IMR-90 (cell line): ENCODE data around the gene ENPP3. TPM values are rescaled to one million over a fixed set of nuclear protein-coding genes. Genes with fewer than 3 reads are reported as not detected.

ENCODE experiments used
- ATAC-seq: fragments of 200-7000 bp; cut with Tn5 transposase; 2 replicates; pipeline ENCODE4 v1.9.1; 2020; ENCODE audit warnings: low read depth, mild to moderate bottlenecking, moderate library complexity
- BruUV-seq: library from RNA; stranded (reverse); fragments of 400-500 nt; replicated peaks from 2 replicates; lab custom pipeline; 2021; lab: Mats Ljungman, UMichigan
- CTCF ChIA-PET: fragments of 300-600 bp; formaldehyde crosslinking; extraction: SDS; loops from one replicate; lab custom pipeline; 2021; ENCODE audit warnings: antibody characterized with exemption; lab: Yijun Ruan, JAX
- POLR2A ChIA-PET: fragments of 300-600 bp; sonication (Branson Sonifier 250); formaldehyde crosslinking; loops from one replicate; lab custom pipeline; 2022; ENCODE audit warnings: antibody characterized with exemption; ENCODE audit not compliant: unreplicated experiment; lab: Charles Lee
- DNase-seq: peaks from one replicate; pipeline ENCODE4 v3.0.0; 2013
- H2AFZ ChIP-seq: replicated peaks from 2 replicates; pipeline ENCODE3; 2013; ENCODE audit warnings: low read length, mild to moderate bottlenecking; ENCODE audit not compliant: poor library complexity
- H2AK5ac ChIP-seq: 2 replicates; pipeline ENCODE4 v1.6.1; 2013; ENCODE audit warnings: low read depth, low read length, inconsistent platforms
- H2AK9ac ChIP-seq: replicated peaks from 2 replicates; pipeline ENCODE3; 2013; ENCODE audit warnings: mild to moderate bottlenecking, low read depth, low read length, moderate library complexity; ENCODE audit not compliant: poor library complexity
- H2BK120ac ChIP-seq: 2 replicates; pipeline ENCODE4 v1.6.1; 2013; ENCODE audit warnings: low read depth, low read length, inconsistent platforms
- H2BK15ac ChIP-seq: 3 replicates; pipeline ENCODE4 v1.6.1; 2013; ENCODE audit warnings: low read depth, low read length, inconsistent platforms
- H2BK20ac ChIP-seq: 2 replicates; pipeline ENCODE4 v1.6.1; 2013; ENCODE audit warnings: low read depth, mild to moderate bottlenecking, inconsistent platforms, low read length, moderate library complexity
- H2BK5ac ChIP-seq: 2 replicates; pipeline ENCODE4 v1.6.1; 2013; ENCODE audit warnings: mild to moderate bottlenecking, low read depth, low read length, inconsistent platforms; ENCODE audit not compliant: poor library complexity, severe bottlenecking
- H3K14ac ChIP-seq: replicated peaks from 2 replicates; pipeline ENCODE4 v1.6.1; 2013; ENCODE audit warnings: low read depth, low read length, inconsistent platforms
- H3K18ac ChIP-seq: 2 replicates; pipeline ENCODE4 v1.6.1; 2013; ENCODE audit warnings: low read depth, low read length, control low read depth
- H3K23ac ChIP-seq: 2 replicates; pipeline ENCODE4 v1.6.1; 2013; ENCODE audit warnings: low read depth, low read length, inconsistent platforms
- H3K27ac ChIP-seq: 2 replicates; pipeline ENCODE4 v1.5.1; 2013; ENCODE audit warnings: mild to moderate bottlenecking, control low read depth, low read length; ENCODE audit not compliant: insufficient read depth
- H3K27me3 ChIP-seq: 2 replicates; pipeline ENCODE4 v1.6.1; 2013; ENCODE audit warnings: low read length; ENCODE audit not compliant: control insufficient read depth, insufficient read depth
- H3K36me3 ChIP-seq: 2 replicates; pipeline ENCODE4 v1.6.1; 2013; ENCODE audit warnings: low read length, mixed read lengths; ENCODE audit not compliant: control insufficient read depth, insufficient read depth
- H3K4ac ChIP-seq: 2 replicates; pipeline ENCODE4 v1.6.1; 2013; ENCODE audit warnings: low read depth, low read length, inconsistent platforms
- H3K4me1 ChIP-seq: 2 replicates; pipeline ENCODE4 v1.6.1; 2013; ENCODE audit warnings: low read length, mixed read lengths; ENCODE audit not compliant: control insufficient read depth, insufficient read depth
- H3K4me2 ChIP-seq: 2 replicates; pipeline ENCODE4 v1.6.1; 2013; ENCODE audit warnings: low read depth, mild to moderate bottlenecking, control low read depth, low read length, moderate library complexity
- H3K4me3 ChIP-seq: 2 replicates; pipeline ENCODE4 v1.5.1; 2013; ENCODE audit warnings: low read depth, mild to moderate bottlenecking, control low read depth, low read length, moderate library complexity; ENCODE audit not compliant: insufficient read depth
- H3K56ac ChIP-seq: 2 replicates; pipeline ENCODE4 v1.6.1; 2013; ENCODE audit warnings: low read length, inconsistent platforms; ENCODE audit not compliant: insufficient read depth; ENCODE audit errors: extremely low read depth
- H3K79me1 ChIP-seq, 2 experiments: 2 replicates each; pipeline ENCODE4 v1.6.1; 2013; ENCODE audit warnings: low read length in 2 of 2, inconsistent platforms in 1 of 2, low read depth in 1 of 2
- H3K9ac ChIP-seq: 2 replicates; pipeline ENCODE4 v1.6.1; 2013; ENCODE audit warnings: low read depth, low read length, control low read depth
- H3K9me1 ChIP-seq: 2 replicates; pipeline ENCODE4 v1.6.1; 2013; ENCODE audit warnings: low read length, inconsistent platforms; ENCODE audit not compliant: insufficient read depth
- H3K9me3 ChIP-seq: 2 replicates; pipeline ENCODE4 v1.6.1; 2013; ENCODE audit warnings: low read length; ENCODE audit not compliant: control insufficient read depth, insufficient read depth
- H4K20me1 ChIP-seq: 2 replicates; pipeline ENCODE4 v1.6.1; 2013; ENCODE audit warnings: low read length, inconsistent platforms; ENCODE audit not compliant: insufficient read depth
- H4K5ac ChIP-seq: 2 replicates; pipeline ENCODE4 v1.6.1; 2013; ENCODE audit warnings: mild to moderate bottlenecking, low read depth, low read length, control low read depth
- H4K8ac ChIP-seq, 2 experiments: 2 replicates each; pipeline ENCODE4 v1.6.1; 2013; ENCODE audit warnings: low read depth in 2 of 2, low read length in 2 of 2, control low read depth in 1 of 2, inconsistent platforms in 1 of 2
- H4K91ac ChIP-seq: 2 replicates; pipeline ENCODE4 v1.6.1; 2013; ENCODE audit warnings: low read depth, low read length, inconsistent platforms; ENCODE audit not compliant: insufficient read depth
- BHLHE40 ChIP-seq: fragments of 150-350 bp; IDR thresholded peaks from 2 replicates; pipeline ENCODE4 v1.6.1; 2016; ENCODE audit warnings: mild to moderate bottlenecking, low read depth, low read length
- CEBPB ChIP-seq: IDR thresholded peaks from 2 replicates; pipeline ENCODE4 v1.6.1; 2012; ENCODE audit warnings: low read depth, low read length, improper control_type of control experiment
- CTCF ChIP-seq: conservative IDR thresholded peaks from 2 replicates; pipeline ENCODE4 v1.5.1; 2012; ENCODE audit warnings: mild to moderate bottlenecking, low read depth, low read length, improper control_type of control experiment
- FOS ChIP-seq: fragments of 150-350 bp; IDR thresholded peaks from 2 replicates; pipeline ENCODE4 v1.6.1; 2016; ENCODE audit warnings: low read depth, low read length
- MAFK ChIP-seq: IDR thresholded peaks from 2 replicates; pipeline ENCODE4 v1.6.1; 2012; ENCODE audit warnings: low read depth, low read length, improper control_type of control experiment
- MXI1 ChIP-seq: IDR thresholded peaks from 2 replicates; pipeline ENCODE4 v1.6.1; 2012; ENCODE audit warnings: low read depth, mild to moderate bottlenecking, low read length, moderate library complexity, borderline replicate concordance
- POLR2A ChIP-seq: IDR thresholded peaks from 2 replicates; pipeline ENCODE4 v1.6.1; 2012; ENCODE audit warnings: mild to moderate bottlenecking, low read depth, low read length
- RAD21 ChIP-seq: IDR thresholded peaks from 2 replicates; pipeline ENCODE4 v1.6.1; 2012; ENCODE audit warnings: low read length, improper control_type of control experiment
- RCOR1 ChIP-seq: IDR thresholded peaks from 2 replicates; pipeline ENCODE4 v1.6.1; 2012; ENCODE audit warnings: mild to moderate bottlenecking, low read length, improper control_type of control experiment; ENCODE audit not compliant: insufficient replicate concordance
- RFX5 ChIP-seq: IDR thresholded peaks from 2 replicates; pipeline ENCODE4 v1.8.0; 2012; ENCODE audit warnings: low read depth, mild to moderate bottlenecking, low read length, moderate library complexity
- SMC3 ChIP-seq: fragments of 150-350 bp; IDR thresholded peaks from 2 replicates; pipeline ENCODE4 v1.6.1; 2016; ENCODE audit warnings: low read depth, mild to moderate bottlenecking, antibody characterized with exemption, low read length, moderate library complexity
- USF2 ChIP-seq: fragments of 150-350 bp; IDR thresholded peaks from 2 replicates; pipeline ENCODE4 v1.6.1; 2017; ENCODE audit warnings: mild to moderate bottlenecking, antibody characterized with exemption, low read length, low read depth
- WGBS, 2 experiments: methylation state at CpG; one replicate each; pipeline versions ENCODE4 v1.1.5 to v1.1.7; 2013; ENCODE audit warnings: missing lambda C conversion rate in 2 of 2; ENCODE audit not compliant: insufficient read length in 1 of 2; ENCODE audit errors: extremely low coverage in 2 of 2; 5-methylcytosine and 5-hydroxymethylcytosine counted together
- dilution Hi-C: fragments of 300-500 bp; cut with HindIII; formaldehyde crosslinking; loops from one replicate; pipeline ENCODE4 v1.14.3; 2018; ENCODE audit warnings: low sequenced_read_pairs; ENCODE audit not compliant: unreplicated experiment
- in situ Hi-C: fragments of 300-500 bp; cut with MboI; formaldehyde crosslinking; loops from 3 replicates; pipeline ENCODE4 v1.14.3; 2019; ENCODE audit warnings: low sequenced_read_pairs, inconsistent platforms, mixed read lengths
- intact Hi-C: fragments of 100-400 bp; cut with micrococcal nuclease; formaldehyde crosslinking; loops from 2 replicates; pipeline ENCODE4 v1.10.0; 2022
- polyA plus RNA-seq, 3 experiments: library from polyadenylated mRNA; depleted of rRNA; stranded (reverse); fragments of >200 nt; gene quantifications; 2 replicates each; pipeline ENCODE4 v1.2.3, GENCODE V29; 2012; ENCODE audit warnings: low replicate concordance in 1 of 3
- total RNA-seq: library from RNA; depleted of rRNA; stranded (reverse); fragments of >200 nt; gene quantifications from 2 replicates; pipeline ENCODE4 v1.2.3, GENCODE V29; 2012
- TF ChIP-seq, protein P1 (sequence below): fragments of 150-350 bp; IDR thresholded peaks from 2 replicates; pipeline ENCODE4 v1.6.1; 2016; ENCODE audit warnings: low read depth, mild to moderate bottlenecking, low read length, moderate library complexity, borderline replicate concordance

The ENPP3 gene
- total and polyA plus RNA-seq, 2 of the 4 experiments (the other 2 are of a cell fraction): under 0.01 to 0.05 TPM

DNA sequence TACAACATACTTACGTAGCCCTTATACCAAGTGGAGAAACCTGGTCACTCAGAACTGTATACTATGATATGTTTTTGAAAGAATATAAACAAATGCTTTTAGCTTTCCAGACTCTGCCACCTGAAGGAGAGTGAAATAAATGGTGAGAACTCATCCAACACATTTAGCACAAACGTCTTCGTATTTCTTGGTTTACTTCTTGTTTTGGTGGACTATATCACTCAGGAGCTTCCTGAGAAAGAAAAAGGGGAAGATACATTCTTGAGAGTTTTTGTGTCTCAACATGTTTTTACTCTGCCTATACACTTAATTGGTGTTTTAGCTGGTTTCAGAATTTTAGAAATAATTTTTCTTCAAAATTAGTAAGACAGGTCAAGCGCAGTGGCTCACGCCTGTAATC, 93.2 kb downstream of the ENPP3 start:
- DNase-seq (no peak), ATAC-seq (no peak)
- H3K4me3 ChIP-seq: no peak overlapping the region
- no peaks in the 10 kb centered on the region for H4K20me1 ChIP-seq
- H4K5ac ChIP-seq: no peak overlapping the region
- no peak overlapping the region for H2BK20ac ChIP-seq
- H2BK15ac ChIP-seq: no peak overlapping the region
- H3K9ac ChIP-seq: no peak overlapping the region
- H3K23ac ChIP-seq: no peak overlapping the region
- H3K27ac ChIP-seq: no peak overlapping the region
- H3K79me1 ChIP-seq: no peaks in the 10 kb centered on the region
- no peaks in the 10 kb centered on the region for H3K36me3 ChIP-seq
- H2AK9ac ChIP-seq: no peak overlapping the region
- dilution Hi-C loops (no loop called here), intact Hi-C loops (no loop called here), in situ Hi-C loops (no loop called here)
- H3K9me1 ChIP-seq: no peaks in the 10 kb centered on the region
- H3K14ac ChIP-seq: no peak overlapping the region
- TF ChIP-seq, protein P1, sequence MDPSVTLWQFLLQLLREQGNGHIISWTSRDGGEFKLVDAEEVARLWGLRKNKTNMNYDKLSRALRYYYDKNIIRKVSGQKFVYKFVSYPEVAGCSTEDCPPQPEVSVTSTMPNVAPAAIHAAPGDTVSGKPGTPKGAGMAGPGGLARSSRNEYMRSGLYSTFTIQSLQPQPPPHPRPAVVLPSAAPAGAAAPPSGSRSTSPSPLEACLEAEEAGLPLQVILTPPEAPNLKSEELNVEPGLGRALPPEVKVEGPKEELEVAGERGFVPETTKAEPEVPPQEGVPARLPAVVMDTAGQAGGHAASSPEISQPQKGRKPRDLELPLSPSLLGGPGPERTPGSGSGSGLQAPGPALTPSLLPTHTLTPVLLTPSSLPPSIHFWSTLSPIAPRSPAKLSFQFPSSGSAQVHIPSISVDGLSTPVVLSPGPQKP: no peak
- no peak for TF ChIP-seq RAD21
- no peak for TF ChIP-seq BHLHE40
- no peak for TF ChIP-seq POLR2A
- no peak for TF ChIP-seq MAFK
- TF ChIP-seq SMC3: no peak
- TF ChIP-seq CEBPB: no peak
- TF ChIP-seq USF2: no peak
- no peak for TF ChIP-seq RCOR1
- no peak for TF ChIP-seq CTCF
- no peak for TF ChIP-seq FOS
- TF ChIP-seq RFX5: no peak
- TF ChIP-seq MXI1: no peak
- H2BK120ac ChIP-seq: no peak overlapping the region
- H4K91ac ChIP-seq: no peak overlapping the region
- H3K27me3 ChIP-seq: no peaks in the 10 kb centered on the region
- no peak overlapping the region for H2BK5ac ChIP-seq
- WGBS, 2 experiments: 87% methylated on average over 2 of the region's 5 CpGs; no CpG with 5 or more reads in 1 of the 2 experiments
- CTCF ChIA-PET: interaction anchor here (0.8 to 1.0 kb wide), 2 partner anchors 49 to 118 kb away, joined by 3 read pairs; no protein-coding TSS in a partner anchor
- H3K18ac ChIP-seq: no peak overlapping the region
- peaks cover 3% of the 10 kb centered on the region; the same call in 1 of the 2 replicates for H3K9me3 ChIP-seq
- no peak overlapping the region for H4K8ac ChIP-seq
- H2AFZ ChIP-seq: no peak overlapping the region
- no peak overlapping the region for H2AK5ac ChIP-seq
- no TSS peak for BruUV-seq
- no peaks in the 10 kb centered on the region for H3K4me1 ChIP-seq
- H3K4ac ChIP-seq: no peak overlapping the region
- POLR2A ChIA-PET: no interaction called here
- no peak overlapping the region for H3K4me2 ChIP-seq
- no peak overlapping the region for H3K56ac ChIP-seq
